A549 (cell line): ENCODE measurements around the gene DDX54.

Source experiments
- BHLHE40 ChIP-seq: IDR thresholded peaks from 2 replicates; pipeline ENCODE4 v1.6.1; 2012; ENCODE audit warnings: low read depth, low read length, inconsistent platforms
- CTCF ChIP-seq: fragments of >200 bp; sonication (Bioruptor Twin); formaldehyde crosslinking; IDR thresholded peaks from 3 replicates; pipeline ENCODE4 v1.5.1; 2016
- EP300 ChIP-seq, 2 experiments: fragments of >200 bp; sonication (Bioruptor Twin); formaldehyde crosslinking; IDR thresholded peaks; 2 replicates in 1 of 2; 3 replicates in 1 of 2; pipeline ENCODE4 v1.6.1; 2016 to 2017
- HDAC2 ChIP-seq: fragments of 200-600 bp; sonication (generic); IDR thresholded peaks from 2 replicates; pipeline ENCODE4 v1.6.1; 2016
- MAX ChIP-seq: IDR thresholded peaks from 2 replicates; pipeline ENCODE4 v1.6.1; 2012
- NPAS2 ChIP-seq: fragments of 250-450 bp; sonication (Bioruptor Pico); IDR thresholded peaks from 2 replicates; pipeline ENCODE4 v1.8.0; 2022; ENCODE audit warnings: mild to moderate bottlenecking, moderate library complexity, borderline replicate concordance
- POLR2A ChIP-seq: IDR thresholded peaks from 2 replicates; pipeline ENCODE4 v1.6.1; 2012; ENCODE audit warnings: mild to moderate bottlenecking, low read length
- REST ChIP-seq: fragments of 200-600 bp; sonication (generic); IDR thresholded peaks from 2 replicates; pipeline ENCODE4 v1.6.1; 2016; ENCODE audit warnings: antibody characterized with exemption, mild to moderate bottlenecking, moderate library complexity
- SMC3 ChIP-seq: fragments of >200 bp; sonication (Bioruptor Twin); formaldehyde crosslinking; IDR thresholded peaks from 3 replicates; pipeline ENCODE4 v1.6.1; 2018; ENCODE audit warnings: inconsistent platforms
- USF2 ChIP-seq: fragments of 450-650 bp; IDR thresholded peaks from 2 replicates; pipeline ENCODE4 v1.6.1; 2014; ENCODE audit warnings: antibody characterized with exemption

GRCh38 chr12:113154351-113154973 is 30.8 kb downstream of the DDX54 start:
- TF ChIP-seq NPAS2 (CRISPR knock-in tag) (no peak), MAX (no peak; the same call in 1 of the 2 replicates), CTCF (no peak), EP300 (IDR thresholded peaks at IDR 0.05) (no peak), HDAC2 (no peak), BHLHE40 (no peak), USF2 (no peak), SMC3 (no peak), POLR2A (no peak), REST (no peak)
